Measurements from ENCODE around the gene ZG16. TPM values are rescaled to one million over a fixed set of nuclear protein-coding genes. Genes with fewer than 3 reads are reported as not detected.
A peak's percentile ranks its signal among the peaks of the same experiment; 100 is the strongest.

ZG16 gene
- total and polyA plus RNA-seq, 8 donors, result 0.76 to 33.6 (median 1.1) TPM; not detected in 5

DNA sequence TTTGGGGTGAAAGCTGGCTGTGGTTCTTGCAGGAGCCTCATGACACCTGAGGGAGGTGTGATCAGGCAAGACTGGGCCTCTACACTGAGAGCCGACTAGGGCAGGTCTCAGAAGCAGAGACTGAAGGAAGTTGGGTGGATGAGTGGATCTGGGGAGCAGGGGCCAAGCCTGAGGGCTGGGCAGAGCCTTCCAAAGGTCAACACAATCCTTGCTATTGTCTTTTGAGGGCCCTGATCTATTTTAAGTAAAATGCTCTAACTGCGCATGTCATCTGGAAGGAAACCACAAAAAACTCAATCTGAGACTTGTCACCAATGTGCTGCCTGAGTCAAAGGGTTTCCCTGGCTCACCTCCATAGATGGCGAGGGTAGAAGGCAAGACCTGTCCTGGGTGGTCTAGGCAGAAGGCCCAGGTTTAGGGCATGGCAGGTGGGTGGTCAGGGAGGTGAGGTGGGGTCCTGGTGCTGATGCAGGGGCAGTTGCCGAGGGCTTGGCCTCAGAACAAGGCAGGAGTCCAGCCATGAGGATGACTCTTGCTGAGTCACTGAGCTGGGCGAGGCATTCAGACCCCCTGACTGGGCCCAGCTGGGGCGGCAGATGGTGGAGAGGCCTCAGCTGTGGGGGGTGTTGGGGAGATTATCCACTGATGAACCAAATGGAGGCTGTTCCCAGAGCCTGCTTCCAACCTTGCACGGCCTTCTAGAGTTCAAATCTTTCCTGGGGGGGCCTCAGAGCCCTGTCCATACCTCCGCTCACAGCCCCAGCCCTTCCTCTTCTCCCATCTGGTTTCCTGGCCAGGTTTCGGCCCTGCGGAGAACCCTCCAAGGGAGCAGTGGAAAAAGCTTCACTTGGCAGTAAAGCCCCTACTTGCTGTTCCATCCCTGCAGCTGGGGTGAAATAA, 47.3 kb downstream of the ZG16 start:
- intact Hi-C loops (cut with DNase I; ENCODE audit: low total_unique reads), result no loop called here

DNA sequence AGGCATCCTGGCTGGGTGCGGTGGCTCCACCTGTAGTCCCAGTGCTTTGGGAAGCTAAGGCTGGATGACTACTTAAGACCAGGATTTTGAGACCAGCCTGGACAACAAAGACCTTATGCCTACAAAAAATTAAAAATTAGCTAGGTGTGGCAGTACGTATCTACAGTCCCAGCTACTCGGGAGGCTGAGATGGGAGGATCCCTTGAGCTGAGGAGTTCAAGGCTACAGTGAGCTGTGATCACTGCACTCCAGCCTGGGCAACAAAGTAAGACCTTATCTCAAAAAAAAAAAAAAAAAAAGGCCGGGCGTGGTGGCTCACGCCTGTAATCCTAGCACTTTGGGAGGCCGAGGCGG, 48.3 kb downstream of the ZG16 start:
- WGBS, 5 donors, result 61 to 74% (median 66%) methylated on average over 6 to 8 of the region's 8 CpGs
- H3K27me3 ChIP-seq, result no peaks in the 10 kb centered on the region
- no peak for TF ChIP-seq POLR2AphosphoS5 (IDR thresholded peaks at IDR 0.05)
- no peak for TF ChIP-seq POLR2A (IDR thresholded peaks at IDR 0.05)
- TF ChIP-seq CTCF (IDR thresholded peaks at IDR 0.05), result no peak
- no peak for TF ChIP-seq EP300 (IDR thresholded peaks at IDR 0.05)
- peaks cover 8 to 22% (median 19%) of the 10 kb centered on the region in 4 donors for H3K36me3 ChIP-seq
- H3K4me3 ChIP-seq, result no peak overlapping the region
- intact Hi-C loops (cut with DNase I; ENCODE audit: low total_unique reads), result no loop called here
- DNase-seq, result peak in 1 of 2 donors; percentile 2
- H3K4me1 ChIP-seq, result peaks cover 77 to 97% (median 96%) of the 10 kb centered on the region in 4 donors
- H3K27ac ChIP-seq, result peak overlapping the region; percentile 70 to 97 (median 94)
- H3K9me3 ChIP-seq, result no peaks in the 10 kb centered on the region

More for the DNA sequence above, 47.3 kb downstream of the ZG16 start:
- H3K36me3 ChIP-seq, result peaks cover 0 to 13% (median 10%) of the 10 kb centered on the region in 4 donors
- peak in 1 of 2 donors; percentile 71 for DNase-seq
- H3K9me3 ChIP-seq, result no peaks in the 10 kb centered on the region
- peak overlapping the region; percentile 70 to 97 (median 94) for H3K27ac ChIP-seq
- H3K27me3 ChIP-seq, result no peaks in the 10 kb centered on the region
- H3K4me1 ChIP-seq, result peaks cover 79 to 98% (median 95%) of the 10 kb centered on the region in 4 donors
- TF ChIP-seq EP300 (IDR thresholded peaks at IDR 0.05), result no peak
- peak in 1 of 3 donors; percentile 15 for TF ChIP-seq POLR2AphosphoS5 (IDR thresholded peaks at IDR 0.05)
- peak overlapping the region in 3 of 4 donors; percentile 1 to 31 (median 6) for H3K4me3 ChIP-seq
- 52 to 74% (median 63%) methylated on average over 7 to 10 of the region's 10 CpGs for WGBS, 5 donors

DNA sequence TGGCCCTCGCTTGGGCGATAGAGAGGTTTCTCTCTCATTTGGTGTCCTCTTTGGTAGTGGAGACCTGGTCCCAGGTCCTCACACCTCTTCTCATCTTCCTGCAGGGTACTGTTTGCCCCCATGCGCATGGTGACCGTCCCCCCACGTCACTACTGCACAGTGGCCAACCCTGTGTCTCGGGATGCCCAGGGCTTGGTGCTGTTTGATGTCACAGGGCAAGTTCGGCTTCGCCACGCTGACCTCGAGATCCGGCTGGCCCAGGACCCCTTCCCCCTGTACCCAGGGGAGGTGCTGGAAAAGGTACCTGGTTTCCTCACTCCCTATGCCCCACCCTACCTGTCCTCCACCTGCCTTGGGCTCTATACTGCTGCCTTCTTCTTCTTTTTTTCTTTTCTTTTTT, 52.7 kb downstream of the ZG16 start:
- intact Hi-C loops (cut with DNase I; ENCODE audit: low total_unique reads), result no loop called here
- TF ChIP-seq POLR2AphosphoS5 (IDR thresholded peaks at IDR 0.05) (no peak), POLR2A (IDR thresholded peaks at IDR 0.05) (no peak), EP300 (IDR thresholded peaks at IDR 0.05) (no peak), CTCF (IDR thresholded peaks at IDR 0.05) (no peak)
- 95 to 99% (median 96%) methylated on average over 11 of the region's 11 CpGs for WGBS, 5 donors
- Histone ChIP-seq H3K9me3 (no peaks in the 10 kb centered on the region), H3K27me3 (no peaks in the 10 kb centered on the region), H3K4me1 (peaks cover 33 to 53% (median 52%) of the 10 kb centered on the region in 4 donors), H3K36me3 (peaks cover 46 to 64% (median 63%) of the 10 kb centered on the region in 4 donors), H3K4me3 (no peak overlapping the region), H3K27ac (no peak overlapping the region)
- DNase-seq, result no peak

DNA sequence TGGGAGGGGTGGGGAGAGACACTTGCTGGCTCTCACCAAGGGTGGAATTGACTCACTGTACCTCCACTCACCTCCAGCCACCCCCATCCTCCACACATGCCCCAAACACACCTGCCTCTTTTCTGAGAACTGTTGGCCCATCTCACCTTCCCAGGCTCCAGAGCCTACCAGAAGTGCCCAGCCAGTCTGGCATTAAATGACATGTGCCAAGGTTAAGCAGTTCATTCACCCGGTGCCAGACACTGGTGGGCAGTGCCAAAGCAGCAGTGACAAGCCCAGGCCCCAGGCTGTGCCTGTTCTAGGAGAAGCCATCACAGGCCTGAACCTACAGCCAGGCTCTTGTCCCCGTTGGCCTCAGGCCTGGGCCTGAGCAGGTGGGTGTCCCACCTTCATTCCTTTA, 53.4 kb downstream of the ZG16 start:
- Histone ChIP-seq H3K9me3 (no peaks in the 10 kb centered on the region), H3K27me3 (no peaks in the 10 kb centered on the region), H3K4me3 (no peak overlapping the region), H3K4me1 (peaks cover 27 to 46% (median 45%) of the 10 kb centered on the region in 4 donors), H3K27ac (no peak overlapping the region), H3K36me3 (peaks cover 51 to 70% (median 69%) of the 10 kb centered on the region in 4 donors)
- WGBS, 5 donors, result 50 to 84% (median 61%) methylated on average over 2 of the region's 2 CpGs
- intact Hi-C loops (cut with DNase I; ENCODE audit: low total_unique reads), result no loop called here
- no peak for DNase-seq
- TF ChIP-seq CTCF (IDR thresholded peaks at IDR 0.05) (no peak), POLR2AphosphoS5 (IDR thresholded peaks at IDR 0.05) (no peak), EP300 (IDR thresholded peaks at IDR 0.05) (no peak), POLR2A (IDR thresholded peaks at IDR 0.05) (no peak)

Small RNA genes within 50 kb of the gene (small RNA-seq; reads per million reads assigned to genes)
- gene AC009133.6 (0 reads per million in 4 donors), gene AC120114.4 (0 reads per million in 4 donors)

Other genes starting within 250 kb of the ZG16 start
- gene SPN, start 115.0 kb upstream of the ZG16 start, total RNA-seq, result 10 to 100 TPM in 1 of 5 donors, 1 to 10 TPM in 4; 1.8 to 20.1 (median 4.3) TPM
- gene SPN, start 115.0 kb upstream of the ZG16 start, polyA plus RNA-seq, result 1 to 10 TPM in 1 of 3 donors, under 1 TPM in 2; 0.68 to 1.1 (median 0.75) TPM
- 100 to 1,000 TPM in 1 of 5 donors, 1 to 10 TPM in 3, not detected in 1; 5.1 to 114 (median 7.8) TPM for gene QPRT, start 99.1 kb upstream of the ZG16 start, total RNA-seq
- gene QPRT, start 99.1 kb upstream of the ZG16 start, polyA plus RNA-seq, result 10 to 100 TPM in 1 of 3 donors, 1 to 10 TPM in 2; 2.4 to 11.6 (median 7.3) TPM
- 1 to 10 TPM in 2 of 5 donors, under 1 TPM in 1, not detected in 2; 0.37 to 3.5 (median 2.3) TPM for gene C16orf54, start 32.3 kb upstream of the ZG16 start, total RNA-seq
- under 1 TPM; 0.48 to 1.00 (median 0.92) TPM for gene C16orf54, start 32.3 kb upstream of the ZG16 start, polyA plus RNA-seq
- 100 to 1,000 TPM in 1 of 5 donors, 10 to 100 TPM in 4; 11.1 to 229 (median 26.8) TPM for gene KIF22, start 12.5 kb downstream of the ZG16 start, total RNA-seq
- gene KIF22, start 12.5 kb downstream of the ZG16 start, polyA plus RNA-seq, result 10 to 100 TPM; 53.6 to 88.5 (median 59.2) TPM
- gene MAZ, start 28.3 kb downstream of the ZG16 start, total RNA-seq, result 100 to 1,000 TPM in 4 of 5 donors, 10 to 100 TPM in 1; 11.7 to 865 (median 117) TPM
- gene MAZ, start 28.3 kb downstream of the ZG16 start, polyA plus RNA-seq, result 100 to 1,000 TPM in 2 of 3 donors, 10 to 100 TPM in 1; 79.9 to 160 (median 102) TPM
- 10 to 100 TPM in 1 of 5 donors, 1 to 10 TPM in 2, not detected in 2; 4.0 to 17.4 (median 4.6) TPM for gene PRRT2, start 33.9 kb downstream of the ZG16 start, total RNA-seq
- under 1 TPM in 2 of 3 donors, not detected in 1; 0.62 to 0.83 TPM for gene PRRT2, start 33.9 kb downstream of the ZG16 start, polyA plus RNA-seq
- gene PAGR1, start 37.9 kb downstream of the ZG16 start, total RNA-seq, result 100 to 1,000 TPM in 1 of 5 donors, 10 to 100 TPM in 3, 1 to 10 TPM in 1; 7.1 to 124 (median 19.8) TPM
- gene PAGR1, start 37.9 kb downstream of the ZG16 start, polyA plus RNA-seq, result 10 to 100 TPM; 24.0 to 31.6 (median 27.1) TPM
- gene MVP, start 42.2 kb downstream of the ZG16 start, total RNA-seq, result 100 to 1,000 TPM in 4 of 5 donors, 10 to 100 TPM in 1; 92.2 to 453 (median 154) TPM
- gene MVP, start 42.2 kb downstream of the ZG16 start, polyA plus RNA-seq, result 100 to 1,000 TPM; 101 to 122 (median 116) TPM
- 10 to 100 TPM in 4 of 5 donors, 1 to 10 TPM in 1; 2.3 to 91.5 (median 54.5) TPM for gene CDIPT, start 85.0 kb downstream of the ZG16 start, total RNA-seq
- gene CDIPT, start 85.0 kb downstream of the ZG16 start, polyA plus RNA-seq, result 10 to 100 TPM; 51.6 to 72.6 (median 53.9) TPM
- gene SEZ6L2, start 121.3 kb downstream of the ZG16 start, total RNA-seq, result 10 to 100 TPM in 2 of 5 donors, 1 to 10 TPM in 2, not detected in 1; 6.2 to 31.4 (median 12.0) TPM
- 1 to 10 TPM; 1.5 to 7.7 (median 7.6) TPM for gene SEZ6L2, start 121.3 kb downstream of the ZG16 start, polyA plus RNA-seq
- 10 to 100 TPM in 1 of 5 donors, 1 to 10 TPM in 2, not detected in 2; 4.5 to 11.0 (median 8.4) TPM for gene ASPHD1, start 122.2 kb downstream of the ZG16 start, total RNA-seq
- gene ASPHD1, start 122.2 kb downstream of the ZG16 start, polyA plus RNA-seq, result 10 to 100 TPM; 11.6 to 29.8 (median 15.7) TPM
- 100 to 1,000 TPM in 1 of 5 donors, 10 to 100 TPM in 4; 15.4 to 182 (median 35.3) TPM for gene KCTD13, start 148.0 kb downstream of the ZG16 start, total RNA-seq
- gene KCTD13, start 148.0 kb downstream of the ZG16 start, polyA plus RNA-seq, result 10 to 100 TPM in 1 of 3 donors, 1 to 10 TPM in 2; 6.3 to 14.3 (median 7.4) TPM
- gene TMEM219, start 183.8 kb downstream of the ZG16 start, total RNA-seq, result 100 to 1,000 TPM in 1 of 5 donors, 10 to 100 TPM in 4; 32.1 to 238 (median 60.5) TPM
- 100 to 1,000 TPM; 190 to 286 (median 212) TPM for gene TMEM219, start 183.8 kb downstream of the ZG16 start, polyA plus RNA-seq
- gene TAOK2, start 195.6 kb downstream of the ZG16 start, total RNA-seq, result 100 to 1,000 TPM in 1 of 5 donors, 10 to 100 TPM in 4; 33.8 to 135 (median 36.6) TPM
- gene TAOK2, start 195.6 kb downstream of the ZG16 start, polyA plus RNA-seq, result 10 to 100 TPM; 12.5 to 22.6 (median 14.5) TPM
- gene HIRIP3, start 217.4 kb downstream of the ZG16 start, total RNA-seq, result 10 to 100 TPM in 1 of 5 donors, 1 to 10 TPM in 4; 1.8 to 13.4 (median 5.1) TPM
- 10 to 100 TPM; 13.6 to 14.8 (median 13.7) TPM for gene HIRIP3, start 217.4 kb downstream of the ZG16 start, polyA plus RNA-seq
- 100 to 1,000 TPM in 1 of 5 donors, 10 to 100 TPM in 3, 1 to 10 TPM in 1; 3.5 to 319 (median 18.2) TPM for gene INO80E, start 218.0 kb downstream of the ZG16 start, total RNA-seq
- 100 to 1,000 TPM in 1 of 3 donors, 10 to 100 TPM in 2; 45.7 to 109 (median 59.0) TPM for gene INO80E, start 218.0 kb downstream of the ZG16 start, polyA plus RNA-seq
- 10 to 100 TPM in 1 of 5 donors, under 1 TPM in 1, not detected in 3; 0.72 to 20.9 TPM for gene DOC2A, start 232.8 kb downstream of the ZG16 start, total RNA-seq
- gene DOC2A, start 232.8 kb downstream of the ZG16 start, polyA plus RNA-seq, result 1 to 10 TPM in 1 of 3 donors, under 1 TPM in 1, not detected in 1; 0.75 to 2.8 TPM
- not detected for gene C16orf92, start 244.9 kb downstream of the ZG16 start, total RNA-seq
- gene C16orf92, start 244.9 kb downstream of the ZG16 start, polyA plus RNA-seq, result not detected